GM23248 (cell line): ENCODE measurements around the gene SUPT3H. TPM values are rescaled to one million over a fixed set of nuclear protein-coding genes. Genes with fewer than 3 reads are reported as not detected.

Source experiments
- DNase-seq: peaks from one replicate; pipeline ENCODE4 v3.0.0-alpha.2; 2015
- H2AFZ ChIP-seq: fragments of 200-600 bp; sonication (generic); 2 replicates; pipeline ENCODE4 v1.6.1; 2016; ENCODE audit warnings: antibody characterized with exemption
- H3F3A ChIP-seq: fragments of 200-600 bp; sonication (generic); 2 replicates; pipeline ENCODE4 v1.6.1; 2016; ENCODE audit warnings: mild to moderate bottlenecking, antibody characterized with exemption, mixed run types; ENCODE audit not compliant: insufficient read depth
- H3K27ac ChIP-seq: fragments of 200-600 bp; sonication (generic); 2 replicates; pipeline ENCODE4 v1.5.1; 2016; ENCODE audit warnings: mild to moderate bottlenecking
- H3K27me3 ChIP-seq: fragments of 200-600 bp; sonication (generic); replicated peaks from 2 replicates; pipeline ENCODE4 v1.6.1; 2016; ENCODE audit warnings: mild to moderate bottlenecking; ENCODE audit not compliant: insufficient read depth
- H3K36me3 ChIP-seq: fragments of 200-600 bp; sonication (generic); 2 replicates; pipeline ENCODE4 v1.6.1; 2016; ENCODE audit warnings: low read depth, mild to moderate bottlenecking
- H3K4me1 ChIP-seq: fragments of 200-600 bp; sonication (generic); 2 replicates; pipeline ENCODE4 v1.6.1; 2016; ENCODE audit warnings: mild to moderate bottlenecking; ENCODE audit not compliant: insufficient read depth
- H3K4me2 ChIP-seq: fragments of 200-600 bp; sonication (generic); one replicate; pipeline ENCODE4 v1.6.1; 2016; ENCODE audit warnings: mild to moderate bottlenecking; ENCODE audit not compliant: unreplicated experiment
- H3K4me3 ChIP-seq: fragments of 200-600 bp; sonication (generic); 2 replicates; pipeline ENCODE4 v1.5.1; 2016; ENCODE audit warnings: mild to moderate bottlenecking
- H3K79me2 ChIP-seq: fragments of 200-600 bp; sonication (generic); 2 replicates; pipeline ENCODE4 v1.6.1; 2016; ENCODE audit warnings: mild to moderate bottlenecking; ENCODE audit not compliant: insufficient read depth
- H3K9ac ChIP-seq: fragments of 200-600 bp; sonication (generic); 2 replicates; pipeline ENCODE4 v1.6.1; 2016; ENCODE audit warnings: mild to moderate bottlenecking
- H3K9me2 ChIP-seq: fragments of 200-600 bp; sonication (generic); 2 replicates; pipeline ENCODE4 v1.6.1; 2016; ENCODE audit warnings: mixed run types, mild to moderate bottlenecking, moderate library complexity; ENCODE audit not compliant: insufficient read depth
- H3K9me3 ChIP-seq: fragments of 200-600 bp; sonication (generic); one replicate; pipeline ENCODE4 v1.6.1; 2017; ENCODE audit warnings: low read depth
- H4K20me1 ChIP-seq: fragments of 200-600 bp; sonication (generic); 2 replicates; pipeline ENCODE4 v1.6.0; 2016; ENCODE audit not compliant: insufficient read depth
- EZH2 ChIP-seq: fragments of 200-600 bp; sonication (generic); IDR thresholded peaks from 2 replicates; pipeline ENCODE4 v1.6.1; 2018; ENCODE audit warnings: antibody characterized with exemption, mild to moderate bottlenecking; ENCODE audit not compliant: insufficient read depth, poor library complexity, severe bottlenecking
- EZH2phosphoT487 ChIP-seq: fragments of 200-600 bp; sonication (generic); IDR thresholded peaks from 2 replicates; pipeline ENCODE4 v1.6.1; 2018; ENCODE audit warnings: antibody characterized with exemption, moderate library complexity, mild to moderate bottlenecking, low read depth; ENCODE audit not compliant: insufficient read depth
- WGBS, 2 experiments: methylation state at CpG; one replicate each; pipeline ENCODE4 v1.1.6; 2015 to 2017; ENCODE audit warnings: low lambda C conversion rate in 2 of 2, low coverage in 1 of 2; ENCODE audit errors: missing lambda C conversion rate in 2 of 2; 5-methylcytosine and 5-hydroxymethylcytosine counted together
- in situ Hi-C: fragments of 300-500 bp; cut with MboI; formaldehyde crosslinking; loops from 2 replicates; pipeline ENCODE4 v1.15.0; 2020
- polyA plus RNA-seq: library from polyadenylated mRNA; unstranded; fragments of >200 nt; fragmentation: Nextera tagmentation; extraction: Ambion mirVana; gene quantifications from 2 replicates; pipeline ENCODE4 v1.2.1, GENCODE V29; 2016
- total RNA-seq: library from RNA; depleted of rRNA; stranded (reverse); fragments of >200 nt; shearing (Covaris generic); gene quantifications from 2 replicates; pipeline ENCODE4 v1.2.3, GENCODE V29; 2014

SUPT3H gene
- total and polyA plus RNA-seq, 2 experiments from 2014 or later = 9.3 to 12.4 TPM

DNA sequence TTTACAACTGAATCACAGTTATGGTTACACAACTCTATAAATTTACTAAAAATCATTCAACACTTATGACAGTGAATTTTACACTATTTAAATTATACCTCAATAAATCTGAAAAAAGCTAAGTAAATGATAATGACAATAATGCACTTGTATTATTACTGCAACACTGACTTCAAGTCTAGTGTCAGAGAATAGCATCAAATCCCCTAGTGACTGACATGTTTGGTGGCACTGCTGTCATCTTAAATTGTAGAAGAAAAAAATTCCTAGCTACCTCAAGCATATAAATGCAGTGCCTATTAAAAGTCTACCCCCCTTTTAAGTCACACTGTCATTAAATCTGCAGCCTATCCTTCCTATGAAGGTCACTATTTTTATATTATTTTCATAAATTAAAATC, 239.0 kb downstream of the SUPT3H start:
- Histone ChIP-seq H2AFZ (no peak overlapping the region), H3K9me3 (no peaks in the 10 kb centered on the region), H3K79me2 (no peaks in the 10 kb centered on the region), H3K27me3 (no peaks in the 10 kb centered on the region), H3K9me2 (no peaks in the 10 kb centered on the region), H3K9ac (no peak overlapping the region), H4K20me1 (no peaks in the 10 kb centered on the region), H3K4me1 (no peaks in the 10 kb centered on the region), H3K4me2 (no peak overlapping the region), H3F3A (no peaks in the 10 kb centered on the region), H3K27ac (no peak overlapping the region), H3K36me3 (no peaks in the 10 kb centered on the region), H3K4me3 (no peak overlapping the region)
- in situ Hi-C loops = no loop called here
- no peak for TF ChIP-seq EZH2
- no peak for TF ChIP-seq EZH2phosphoT487
- no peak for DNase-seq

DNA sequence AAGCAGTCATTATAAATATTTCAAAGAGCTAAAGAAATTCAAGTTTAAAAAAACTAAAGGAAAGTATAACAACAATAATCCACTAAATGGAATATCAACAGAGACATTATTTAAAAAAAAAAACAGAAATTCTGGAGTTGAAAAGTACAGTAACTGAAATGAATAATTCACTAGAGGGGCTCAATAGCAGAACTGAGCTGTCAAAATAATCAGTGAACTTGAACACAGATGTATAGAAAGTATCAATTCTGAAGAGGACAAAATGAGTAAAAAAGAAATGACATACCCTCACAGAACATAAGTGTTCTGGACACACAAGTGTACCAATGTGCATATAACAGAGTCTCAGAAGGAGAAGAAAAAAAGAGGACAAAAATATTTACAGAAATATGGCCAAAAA, 241.2 kb downstream of the SUPT3H start:
- Histone ChIP-seq H3K4me1 (peaks cover 6% of the 10 kb centered on the region; the same call in 1 of the 2 replicates), H3F3A (no peaks in the 10 kb centered on the region), H3K36me3 (no peaks in the 10 kb centered on the region), H3K9me2 (no peaks in the 10 kb centered on the region), H3K27me3 (no peaks in the 10 kb centered on the region), H2AFZ (no peak overlapping the region), H3K27ac (no peak overlapping the region), H4K20me1 (no peaks in the 10 kb centered on the region), H3K4me2 (no peak overlapping the region), H3K9ac (no peak overlapping the region), H3K79me2 (no peaks in the 10 kb centered on the region), H3K9me3 (no peaks in the 10 kb centered on the region), H3K4me3 (no peak overlapping the region)
- DNase-seq = no peak
- in situ Hi-C loops = no loop called here
- TF ChIP-seq EZH2phosphoT487 (no peak), EZH2 (no peak)

DNA sequence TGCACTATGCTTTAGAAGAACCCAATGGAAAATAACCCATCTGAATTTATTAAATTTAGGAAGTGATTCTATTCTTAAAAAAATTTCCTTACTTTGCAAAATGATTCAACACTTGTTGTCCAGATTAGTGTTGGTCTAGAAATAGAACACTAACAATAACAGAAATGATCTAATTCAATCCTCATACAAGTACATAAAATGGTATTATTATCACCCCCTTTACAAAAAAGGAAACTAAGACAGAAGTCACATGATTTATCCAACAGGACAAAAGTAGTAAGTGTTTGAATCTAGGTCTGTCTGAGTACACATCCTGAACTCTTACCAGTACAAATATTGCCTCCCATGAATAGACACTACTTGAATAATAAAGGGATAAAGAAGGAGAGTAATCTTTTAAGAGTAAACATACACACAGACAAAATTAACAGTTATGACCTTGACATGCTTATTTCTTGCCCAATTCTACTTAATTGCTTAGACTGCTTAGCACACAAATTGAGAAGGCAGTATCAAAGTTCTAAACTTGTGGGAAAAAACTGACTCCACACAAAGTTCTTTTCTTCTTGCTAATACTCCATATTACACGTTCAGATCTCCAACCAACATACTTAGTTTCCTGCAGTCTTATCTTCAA, 245.0 kb downstream of the SUPT3H start:
- no peak overlapping the region for H2AFZ ChIP-seq
- H4K20me1 ChIP-seq = no peaks in the 10 kb centered on the region
- no peak overlapping the region for H3K27ac ChIP-seq
- in situ Hi-C loops = no loop called here
- no peaks in the 10 kb centered on the region for H3K79me2 ChIP-seq
- no peaks in the 10 kb centered on the region for H3K36me3 ChIP-seq
- TF ChIP-seq EZH2phosphoT487 = no peak
- no peak for TF ChIP-seq EZH2
- H3K9me3 ChIP-seq = no peaks in the 10 kb centered on the region
- no peak for DNase-seq
- peaks cover 6% of the 10 kb centered on the region; the same call in 1 of the 2 replicates for H3K4me1 ChIP-seq
- no peak overlapping the region for H3K4me3 ChIP-seq
- no peak overlapping the region for H3K9ac ChIP-seq
- no peaks in the 10 kb centered on the region for H3F3A ChIP-seq
- WGBS, 2 experiments = 76 to 100% methylated on average over 1 of the region's 1 CpG
- no peaks in the 10 kb centered on the region for H3K27me3 ChIP-seq
- no peak overlapping the region for H3K4me2 ChIP-seq
- no peaks in the 10 kb centered on the region for H3K9me2 ChIP-seq

DNA sequence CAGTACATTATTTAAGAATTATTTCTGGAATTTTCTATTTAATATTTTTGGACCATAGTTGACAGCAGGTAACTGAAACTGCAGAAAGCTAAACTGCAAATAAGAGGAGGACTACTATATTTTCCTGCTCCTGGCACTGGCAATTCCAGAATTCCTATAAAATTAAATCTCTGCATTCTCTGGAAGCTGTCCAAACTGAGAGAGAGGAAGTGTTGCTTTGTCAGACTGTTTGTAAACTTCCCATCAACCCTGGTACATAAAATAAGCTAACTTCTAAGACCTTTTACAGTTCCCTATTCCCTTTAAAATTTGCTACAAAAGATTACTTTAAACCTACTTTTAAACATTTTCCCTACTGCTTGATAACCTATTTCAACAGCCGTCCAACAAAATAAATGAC, 245.7 kb downstream of the SUPT3H start:
- no peaks in the 10 kb centered on the region for H3K79me2 ChIP-seq
- in situ Hi-C loops = no loop called here
- H3F3A ChIP-seq = no peaks in the 10 kb centered on the region
- 0 out of 2 replicates have a peak overlapping the region, but pooled peaks have one; percentile 1 for H2AFZ ChIP-seq
- no peaks in the 10 kb centered on the region for H3K9me2 ChIP-seq
- H3K9ac ChIP-seq = no peak overlapping the region
- no peak overlapping the region for H3K4me2 ChIP-seq
- H3K27me3 ChIP-seq = no peaks in the 10 kb centered on the region
- peak; percentile 31 for DNase-seq
- 26 to 29% methylated on average over 1 of the region's 1 CpG for WGBS, 2 experiments
- H3K9me3 ChIP-seq = no peaks in the 10 kb centered on the region
- TF ChIP-seq EZH2 (no peak), EZH2phosphoT487 (no peak)
- H3K4me1 ChIP-seq = peaks cover 6% of the 10 kb centered on the region; the same call in 1 of the 2 replicates
- H3K27ac ChIP-seq = no peak overlapping the region
- no peaks in the 10 kb centered on the region for H4K20me1 ChIP-seq
- no peak overlapping the region for H3K4me3 ChIP-seq
- no peaks in the 10 kb centered on the region for H3K36me3 ChIP-seq

DNA sequence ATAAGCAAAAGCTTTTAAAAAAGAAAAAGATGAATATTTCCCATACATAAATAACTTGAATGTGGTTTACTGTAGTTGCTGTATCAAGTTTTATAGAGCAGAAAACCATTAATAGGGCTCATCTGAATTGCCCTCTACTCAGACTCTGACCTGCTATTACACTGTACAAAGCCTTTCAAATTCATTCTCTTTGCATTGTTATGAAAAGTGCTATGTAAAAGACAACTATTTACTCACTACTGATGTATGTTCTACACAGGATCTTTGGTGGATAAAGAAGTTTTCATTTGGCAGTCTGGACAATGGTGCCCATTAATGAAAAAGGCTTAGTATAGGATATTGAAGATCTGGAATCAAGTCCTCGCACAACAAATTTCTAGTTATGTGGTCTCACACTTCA, 248.7 kb downstream of the SUPT3H start:
- H3K4me3 ChIP-seq = no peak overlapping the region
- H3K9me3 ChIP-seq = no peaks in the 10 kb centered on the region
- no peaks in the 10 kb centered on the region for H3K27me3 ChIP-seq
- TF ChIP-seq EZH2phosphoT487 (no peak), EZH2 (no peak)
- H3K36me3 ChIP-seq = no peaks in the 10 kb centered on the region
- no peak overlapping the region for H3K9ac ChIP-seq
- H3K79me2 ChIP-seq = no peaks in the 10 kb centered on the region
- H3K4me1 ChIP-seq = peaks cover 6% of the 10 kb centered on the region; the same call in 1 of the 2 replicates
- WGBS, 2 experiments = 95 to 97% methylated on average over 1 of the region's 1 CpG
- H3K4me2 ChIP-seq = no peak overlapping the region
- in situ Hi-C loops = no loop called here
- H3K27ac ChIP-seq = no peak overlapping the region
- no peaks in the 10 kb centered on the region for H3F3A ChIP-seq
- no peak overlapping the region for H2AFZ ChIP-seq
- H4K20me1 ChIP-seq = no peaks in the 10 kb centered on the region
- no peaks in the 10 kb centered on the region for H3K9me2 ChIP-seq
- DNase-seq = no peak
